ENCODE results near the gene VPS72. TPM values are rescaled to one million over a fixed set of nuclear protein-coding genes. Genes with fewer than 3 reads are reported as not detected.

Gene VPS72
- total and polyA plus RNA-seq, 10 of the 15 experiments (the other 5 are each of a cell fraction or from before 2014, with no cell fraction given): 6.7 to 77.8 (median 58.1) TPM

- Histone ChIP-seq H3K4me3 (peak within 1 kb of the TSS; percentile 98), H3K9ac (ENCODE audit: control insufficient read depth, insufficient read depth, low read length) (peak within 1 kb of the TSS; percentile 96), H2AFZ (ENCODE audit: control insufficient read depth, low read depth, low read length) (peak within 1 kb of the TSS; percentile 91), H3K79me2 (ENCODE audit: control insufficient read depth, insufficient read depth, low read length) (peaks cover 45% of the 10 kb centered on the region), H4K20me1 (ENCODE audit: control insufficient read depth, insufficient read depth) (no peaks in the 10 kb centered on the region), H3K4me1 (ENCODE audit: control insufficient read depth, insufficient read depth, low read length) (peaks cover 4% of the 10 kb centered on the region; the same call in 1 of the 2 replicates), H3K27ac (ENCODE audit: control insufficient read depth, insufficient read depth) (peak within 1 kb of the TSS; percentile 82), H3K4me2 (ENCODE audit: control insufficient read depth, insufficient read depth) (peak within 1 kb of the TSS; percentile 82), H3K9me3 (replicated peaks; ENCODE audit: control insufficient read depth, insufficient read depth, low read length) (no peaks in the 10 kb centered on the region), H3K27me3 (replicated peaks in 1 of 2; ENCODE audit: control insufficient read depth in 2 of 2, insufficient read depth in 2 of 2, low read length in 1 of 2) (no peaks in the 10 kb centered on the region), H3K36me3 (ENCODE audit: control insufficient read depth in 2 of 2, insufficient read depth in 2 of 2, low read length in 1 of 2) (peaks cover 0 to 5% of the 10 kb centered on the region in 2 experiments; a peak in 1 of 4 replicates)
- ChIA-PET CTCF (interaction anchor here (0.5 to 4.3 kb wide), 3 partner anchors 32 to 476 kb away, joined by 4 to 25 read pairs (median 5); no protein-coding TSS in a partner anchor), RAD21 (ENCODE audit: unreplicated experiment) (interaction anchor here (0.9 kb wide), 1 partner anchor 53 kb away, joined by 3 read pairs; no protein-coding TSS in a partner anchor), SMC1A (ENCODE audit: uncharacterized antibody, unreplicated experiment) (interaction anchor here (0.6 to 2.0 kb wide), 2 partner anchors 54 to 56 kb away, joined by 3 to 7 read pairs; partner anchors contain the start of gene PSMD4), POLR2A (interaction anchor here (0.7 to 2.1 kb wide), 8 partner anchors 9 to 128 kb away, joined by 3 to 8 read pairs (median 3); partner anchors contain the start of genes GABPB2, PSMD4, TNFAIP8L2 and VPS72)
- intact Hi-C loops (cut with micrococcal nuclease; ENCODE audit: unreplicated experiment): loop anchor here (2.0 to 5.0 kb wide), 2 partner anchors 82 to 129 kb away; partner anchors contain the start of gene PI4KB
- FAIRE-seq (peak; percentile 83), DNase-seq (ENCODE audit: low read depth, low spot score) (peak; percentile 93), ATAC-seq (peak; percentile 92)
- TSS peak; percentile 79 for BruUV-seq (replicated peaks)
- in situ Hi-C loops (cut with MboI): no loop called here
- WGBS (ENCODE audit: insufficient coverage, insufficient replicate concordance, low lambda C conversion rate, missing lambda C conversion rate): under 1% methylated on average over 60 of the region's 60 CpGs
- TF ChIP-seq YBX1 (IDR thresholded peaks at IDR 0.05) (no peak), ZNF622 (IDR thresholded peaks at IDR 0.05) (no peak), RFX5 (IDR thresholded peaks at IDR 0.05; ENCODE audit: low read depth, low read length) (peak; percentile 30; the same call in 1 of the 2 replicates), USF1 (IDR thresholded peaks at IDR 0.05; ENCODE audit: borderline replicate concordance, extremely low read length, insufficient read depth, low read depth, low read length) (peak; percentile 98), SPI1 (IDR thresholded peaks at IDR 0.05; ENCODE audit: borderline replicate concordance, insufficient read depth, low read depth, low read length) (no peak), SUZ12 (IDR thresholded peaks at IDR 0.05; ENCODE audit: unreplicated experiment) (no peak), NR2F1 (conservative IDR thresholded peaks at IDR 0.05) (peak; percentile 16; the same call in 1 of the 2 replicates), MTA3 (IDR thresholded peaks at IDR 0.05; ENCODE audit: borderline replicate concordance, low read length) (no peak), E4F1 (IDR thresholded peaks at IDR 0.05; ENCODE audit: borderline replicate concordance, partially characterized antibody) (no peak), PAX8 (IDR thresholded peaks at IDR 0.05) (no peak), BRCA1 (IDR thresholded peaks at IDR 0.05; ENCODE audit: low read depth, low read length) (no peak), TCF12 (IDR thresholded peaks at IDR 0.05; ENCODE audit: low read depth, low read length) (0 out of 2 replicates have a peak, but pooled peaks have one; percentile 5), JUND (IDR thresholded peaks at IDR 0.05; ENCODE audit: low read depth, low read length) (no peak), RELB (IDR thresholded peaks at IDR 0.05; ENCODE audit: low read depth) (peak; percentile 39; the same call in 1 of the 2 replicates), POLR2A (IDR thresholded peaks at IDR 0.05; ENCODE audit: low read depth, low read length) (peak; percentile 86), ETV6 (conservative IDR thresholded peaks at IDR 0.05 in 1 of 2, IDR thresholded peaks at IDR 0.05 in 1 of 2; ENCODE audit: borderline replicate concordance in 1 of 2, low read depth in 1 of 2) (no peak), RUNX3 (IDR thresholded peaks at IDR 0.05; ENCODE audit: low read length) (peak; percentile 39; the same call in 1 of the 2 replicates), CHD2 (IDR thresholded peaks at IDR 0.05; ENCODE audit: borderline replicate concordance, low read depth, low read length) (peak; percentile 73; the same call in 1 of the 2 replicates)
Observed at GRCh38 chr1:151198254-151199127, 8.5 kb upstream of the VPS72 start, which contains the start of gene PIP5K1A. Gene PIP5K1A (plus strand): TSS chr1:151198552. CDS start chr1:151198997, 445 bp downstream.
